Lower leg skin (tissue), 4 donors: ENCODE measurements around the gene EXOC7. TPM values are rescaled to one million over a fixed set of nuclear protein-coding genes. Genes with fewer than 3 reads are reported as not detected.

Experiments used
- DNase-seq, 2 donors: peaks; one replicate each; pipeline ENCODE4 v3.0.0-alpha.2; 2019; ENCODE audit warnings: low spot score in 2 of 2
- H3K4me3 ChIP-seq: fragments of 200-600 bp; sonication (generic); 2 replicates; pipeline ENCODE4 v1.5.1; 2017; ENCODE audit warnings: mild to moderate bottlenecking, low read depth; ENCODE audit not compliant: poor library complexity, severe bottlenecking
- POLR2A ChIP-seq, 2 donors: fragments of 450-650 bp; IDR thresholded peaks; one replicate each; pipeline ENCODE4 v1.6.1; 2016 to 2017; ENCODE audit warnings: antibody characterized with exemption in 2 of 2, mild to moderate bottlenecking in 1 of 2, moderate library complexity in 1 of 2
- WGBS, 2 donors: methylation state at CpG; one replicate each; pipeline ENCODE4 v1.1.5; 2018; 5-methylcytosine and 5-hydroxymethylcytosine counted together
- intact Hi-C: fragments of 100-400 bp; cut with DNase I; formaldehyde crosslinking; loops from one replicate; pipeline ENCODE4 v1.15.0; 2023; ENCODE audit warnings: low total_unique reads
- total RNA-seq, 4 donors: library from RNA; depleted of rRNA; stranded (reverse); fragments of >200 nt; gene quantifications; one replicate each; pipeline ENCODE4 v1.1.0, GENCODE V29; 2016
- TF ChIP-seq, protein P1 (sequence below), 3 donors: fragments of 450-650 bp; IDR thresholded peaks; one replicate each; pipeline ENCODE4 v1.5.1; 2016; ENCODE audit warnings: antibody characterized with exemption in 3 of 3, mild to moderate bottlenecking in 3 of 3, moderate library complexity in 2 of 3

Gene EXOC7
- total RNA-seq, 4 donors from 2014 or later = 52.5 to 78.4 (median 72.3) TPM

DNA sequence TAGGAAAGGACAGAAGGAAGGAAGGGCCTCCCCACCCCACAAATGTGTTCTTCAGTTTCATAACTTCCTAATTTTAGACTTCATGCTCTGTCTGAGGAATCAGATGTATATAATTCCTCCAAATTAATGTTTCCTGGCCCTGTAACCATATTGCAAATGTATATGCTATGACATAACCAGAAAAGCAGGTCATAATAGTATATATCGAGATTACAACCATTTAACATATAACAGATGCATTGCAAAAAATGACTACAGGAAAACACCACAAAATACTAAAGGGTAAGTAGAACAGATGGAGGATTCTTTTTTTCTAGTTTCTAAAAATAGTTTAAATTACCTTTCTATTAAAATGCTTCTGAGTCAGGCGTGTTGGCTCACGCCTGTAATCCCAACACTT, 3.1 kb upstream of the EXOC7 start:
- DNase-seq = no peak
- intact Hi-C loops = no loop called here
- no peak for TF ChIP-seq POLR2A (IDR thresholded peaks at IDR 0.05)
- TF ChIP-seq, protein P1, sequence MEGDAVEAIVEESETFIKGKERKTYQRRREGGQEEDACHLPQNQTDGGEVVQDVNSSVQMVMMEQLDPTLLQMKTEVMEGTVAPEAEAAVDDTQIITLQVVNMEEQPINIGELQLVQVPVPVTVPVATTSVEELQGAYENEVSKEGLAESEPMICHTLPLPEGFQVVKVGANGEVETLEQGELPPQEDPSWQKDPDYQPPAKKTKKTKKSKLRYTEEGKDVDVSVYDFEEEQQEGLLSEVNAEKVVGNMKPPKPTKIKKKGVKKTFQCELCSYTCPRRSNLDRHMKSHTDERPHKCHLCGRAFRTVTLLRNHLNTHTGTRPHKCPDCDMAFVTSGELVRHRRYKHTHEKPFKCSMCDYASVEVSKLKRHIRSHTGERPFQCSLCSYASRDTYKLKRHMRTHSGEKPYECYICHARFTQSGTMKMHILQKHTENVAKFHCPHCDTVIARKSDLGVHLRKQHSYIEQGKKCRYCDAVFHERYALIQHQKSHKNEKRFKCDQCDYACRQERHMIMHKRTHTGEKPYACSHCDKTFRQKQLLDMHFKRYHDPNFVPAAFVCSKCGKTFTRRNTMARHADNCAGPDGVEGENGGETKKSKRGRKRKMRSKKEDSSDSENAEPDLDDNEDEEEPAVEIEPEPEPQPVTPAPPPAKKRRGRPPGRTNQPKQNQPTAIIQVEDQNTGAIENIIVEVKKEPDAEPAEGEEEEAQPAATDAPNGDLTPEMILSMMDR (IDR thresholded peaks at IDR 0.05) = no peak
- 60 to 62% methylated on average over 3 of the region's 3 CpGs for WGBS, 2 donors
- H3K4me3 ChIP-seq = no peak overlapping the region

DNA sequence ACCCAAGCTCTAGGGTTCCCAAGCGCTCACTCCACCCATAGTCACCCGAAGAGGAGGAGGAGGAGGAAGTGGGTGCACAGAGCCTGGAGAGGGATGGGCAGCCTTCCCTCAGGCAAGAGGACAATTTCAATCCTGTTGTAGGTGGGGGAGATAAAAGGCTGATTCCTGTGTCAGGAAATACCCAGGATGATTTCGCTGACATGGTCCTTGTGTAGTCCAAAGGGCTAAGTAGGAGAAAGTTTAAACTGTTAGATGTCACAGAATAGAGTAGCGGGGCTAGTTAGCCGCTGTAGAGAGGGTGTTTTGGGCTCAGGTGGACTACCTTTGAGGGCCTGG, 1.3 kb upstream of the EXOC7 start:
- no peak for TF ChIP-seq POLR2A (IDR thresholded peaks at IDR 0.05)
- TF ChIP-seq, protein P1 (IDR thresholded peaks at IDR 0.05) = no peak
- intact Hi-C loops = no loop called here
- DNase-seq = no peak
- no peak overlapping the region for H3K4me3 ChIP-seq
- 64 to 72% methylated on average over 5 of the region's 5 CpGs for WGBS, 2 donors

DNA sequence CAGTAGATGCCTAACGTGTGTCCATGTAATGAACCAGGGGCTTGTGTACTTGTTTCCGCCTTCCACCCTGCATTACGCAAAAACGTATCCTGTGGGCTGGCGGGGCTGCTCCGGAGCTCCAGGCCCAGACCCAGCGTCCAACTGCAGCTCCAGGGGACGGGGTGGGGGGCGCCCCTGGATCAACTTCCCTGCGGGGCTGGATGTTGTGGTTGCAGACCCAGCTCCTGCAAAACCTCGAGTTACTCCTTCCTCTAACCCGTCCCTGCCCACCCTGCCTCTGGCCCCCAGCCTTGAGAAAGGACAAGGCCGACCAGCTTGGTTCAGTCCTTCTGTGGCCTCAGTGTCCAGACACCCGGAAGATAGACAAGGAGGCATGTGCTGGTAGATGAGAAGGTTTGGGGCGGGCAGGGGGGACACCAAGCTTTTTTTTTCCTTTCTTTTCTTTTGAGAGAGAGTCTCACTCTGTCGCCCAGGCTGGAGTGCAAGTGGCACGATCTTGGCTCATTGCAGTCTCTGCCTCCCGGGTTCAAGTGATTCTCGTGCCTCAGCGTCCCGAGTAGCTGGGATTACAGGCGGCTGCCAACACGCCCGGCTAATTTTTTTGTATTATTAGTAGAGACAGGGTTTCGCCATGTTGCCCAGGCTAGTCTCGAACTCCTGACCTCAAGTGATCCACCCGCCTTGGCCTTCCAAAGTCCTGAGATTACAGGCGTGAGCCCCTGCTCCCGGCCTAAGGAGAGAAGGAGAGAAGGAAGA, 731 bp upstream of the EXOC7 start:
- no peak overlapping the region for H3K4me3 ChIP-seq
- DNase-seq = no peak
- TF ChIP-seq, protein P1 (IDR thresholded peaks at IDR 0.05) = no peak
- no peak for TF ChIP-seq POLR2A (IDR thresholded peaks at IDR 0.05)
- intact Hi-C loops = no loop called here
- 85 to 86% methylated on average over 29 of the region's 29 CpGs for WGBS, 2 donors

DNA sequence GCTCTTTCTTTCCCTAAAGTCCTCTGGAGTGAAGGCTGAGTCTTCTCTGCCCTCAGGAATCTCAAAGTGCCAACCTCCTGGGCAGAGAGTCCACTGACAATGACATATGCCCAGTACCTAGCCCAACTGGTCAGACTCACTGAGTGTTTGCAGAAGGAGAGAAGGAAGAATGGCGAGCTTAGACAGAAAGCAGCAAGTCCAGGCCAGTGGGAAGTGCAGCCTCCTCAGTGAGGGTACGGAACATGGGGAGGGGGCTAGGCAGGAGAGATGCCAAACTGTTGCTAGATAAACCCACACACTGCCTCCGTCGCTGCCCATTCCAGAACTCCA, 678 bp downstream of the EXOC7 start:
- TF ChIP-seq, protein P1 (IDR thresholded peaks at IDR 0.05) = no peak
- no peak for TF ChIP-seq POLR2A (IDR thresholded peaks at IDR 0.05)
- DNase-seq = no peak
- 0% methylated on average over 4 of the region's 4 CpGs for WGBS, 2 donors
- intact Hi-C loops = no loop called here
- H3K4me3 ChIP-seq = peak overlapping the region; percentile 71

DNA sequence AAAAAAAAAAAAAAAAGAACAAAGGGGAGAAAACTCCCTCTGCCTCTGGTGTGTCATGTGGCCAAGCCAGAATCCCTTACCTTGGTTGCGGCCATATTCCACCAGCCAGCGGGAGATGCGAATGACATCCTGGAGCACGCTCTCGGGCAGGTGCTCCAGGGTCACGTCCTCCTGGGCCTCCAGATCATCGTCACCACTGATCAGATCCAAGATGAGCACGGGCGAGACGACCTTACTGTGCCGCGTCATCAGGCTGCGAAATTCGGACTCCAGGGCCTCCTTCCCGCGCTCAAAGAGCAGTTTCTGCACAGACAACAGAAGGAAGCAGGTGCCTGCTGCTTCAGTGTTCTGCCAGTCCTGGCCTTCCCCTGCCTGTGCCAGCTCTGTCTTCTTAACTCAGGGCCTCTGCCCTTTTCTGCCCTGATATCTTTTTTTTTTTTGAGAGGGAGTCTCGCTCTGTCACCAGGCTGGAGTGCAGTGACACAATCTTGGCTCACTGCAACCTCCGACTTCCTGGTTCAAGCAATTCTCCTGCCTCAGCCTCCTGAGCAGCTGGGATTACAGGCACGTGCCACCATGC, 5.8 kb downstream of the EXOC7 start:
- no peak for DNase-seq
- H3K4me3 ChIP-seq = no peak overlapping the region
- TF ChIP-seq, protein P1 (IDR thresholded peaks at IDR 0.05) = no peak
- TF ChIP-seq POLR2A (IDR thresholded peaks at IDR 0.05) = no peak
- intact Hi-C loops = no loop called here
- 91 to 97% methylated on average over 19 of the region's 19 CpGs for WGBS, 2 donors

DNA sequence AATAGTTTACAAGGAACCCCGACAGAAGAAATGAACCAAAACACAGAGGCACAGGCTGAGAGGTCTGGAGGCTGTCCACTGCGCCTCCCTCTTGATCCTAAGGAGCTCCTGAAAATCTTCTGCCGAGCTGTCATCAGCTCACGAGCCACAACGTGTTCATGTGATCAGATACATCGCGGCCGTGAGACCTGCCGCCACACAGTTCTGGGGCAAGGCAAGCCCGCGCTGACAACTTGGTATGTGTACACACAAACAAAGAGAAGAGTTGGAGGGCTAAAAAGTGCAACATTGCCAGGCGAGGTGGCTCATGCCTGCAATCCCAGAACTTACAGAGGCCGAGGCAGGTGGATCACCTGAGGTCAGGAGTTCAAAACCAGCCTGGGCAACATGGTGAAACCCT, 7.6 kb downstream of the EXOC7 start:
- intact Hi-C loops = no loop called here
- TF ChIP-seq, protein P1 (IDR thresholded peaks at IDR 0.05) = no peak
- no peak for TF ChIP-seq POLR2A (IDR thresholded peaks at IDR 0.05)
- no peak overlapping the region for H3K4me3 ChIP-seq
- WGBS, 2 donors = 87 to 93% methylated on average over 13 of the region's 13 CpGs
- no peak for DNase-seq
